ENCODE results near the gene LHFPL6.

Gene LHFPL6

GRCh38 chr13:39527961-39528660 lies 74.9 kb downstream of the LHFPL6 start:
- Mint-ChIP-seq H3K27ac (no peak overlapping the region), H3K36me3 (ENCODE audit: low read depth) (no peaks in the 10 kb centered on the region), H3K4me3 (no peak overlapping the region), H3K4me1 (ENCODE audit: low read depth) (no peaks in the 10 kb centered on the region), H3K27me3 (peaks cover 24% of the 10 kb centered on the region), H3K9me3 (no peaks in the 10 kb centered on the region)
- DNase-seq = no peak

DNA sequence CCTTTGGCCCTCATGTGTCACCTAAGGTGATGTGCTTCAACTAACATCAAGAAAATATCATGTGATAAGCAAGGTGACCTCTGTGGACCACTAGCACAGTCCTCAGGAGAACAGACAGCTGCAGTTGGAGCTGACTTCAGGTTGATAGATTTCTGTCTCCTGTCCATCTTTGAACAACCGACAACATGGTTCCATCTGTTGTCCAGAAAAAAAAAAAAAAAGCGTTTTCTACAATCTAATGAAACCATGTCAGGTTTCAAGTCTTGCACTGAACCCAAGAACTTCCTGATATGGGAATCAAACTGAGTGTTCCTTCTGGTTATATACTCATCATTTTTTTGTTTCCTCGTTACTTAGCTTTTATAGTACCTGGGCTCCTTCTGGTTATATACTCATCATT lies 75.7 kb downstream of the LHFPL6 start:
- Mint-ChIP-seq H3K36me3 (ENCODE audit: low read depth) (no peaks in the 10 kb centered on the region), H3K27me3 (peaks cover 24% of the 10 kb centered on the region), H3K27ac (no peak overlapping the region), H3K4me3 (no peak overlapping the region), H3K4me1 (ENCODE audit: low read depth) (no peaks in the 10 kb centered on the region), H3K9me3 (no peaks in the 10 kb centered on the region)
- DNase-seq = no peak

DNA sequence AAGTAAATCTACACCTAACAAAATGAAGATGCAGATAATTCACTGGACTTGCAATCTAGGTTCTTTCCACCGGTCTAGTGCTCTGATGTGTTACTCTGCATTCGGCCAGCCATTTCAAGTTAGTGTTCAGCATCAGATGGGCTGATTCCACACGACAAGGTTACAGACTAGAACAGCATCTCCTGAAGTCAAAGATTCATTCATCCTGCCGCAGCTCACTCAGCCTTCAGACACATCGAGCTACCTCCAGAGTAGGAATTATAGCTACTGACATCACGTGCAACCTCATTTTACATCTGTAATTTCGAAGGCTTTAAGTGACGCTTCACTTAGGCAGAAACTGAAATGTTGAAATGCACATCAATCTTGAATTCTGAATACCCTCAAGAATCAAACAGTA lies 76.5 kb downstream of the LHFPL6 start:
- H3K4me1 Mint-ChIP-seq (ENCODE audit: low read depth) = no peaks in the 10 kb centered on the region
- no peaks in the 10 kb centered on the region for H3K36me3 Mint-ChIP-seq (ENCODE audit: low read depth)
- peaks cover 25% of the 10 kb centered on the region for H3K27me3 Mint-ChIP-seq
- H3K9me3 Mint-ChIP-seq = no peaks in the 10 kb centered on the region
- no peak overlapping the region for H3K27ac Mint-ChIP-seq
- H3K4me3 Mint-ChIP-seq = no peak overlapping the region
- no peak for DNase-seq

DNA sequence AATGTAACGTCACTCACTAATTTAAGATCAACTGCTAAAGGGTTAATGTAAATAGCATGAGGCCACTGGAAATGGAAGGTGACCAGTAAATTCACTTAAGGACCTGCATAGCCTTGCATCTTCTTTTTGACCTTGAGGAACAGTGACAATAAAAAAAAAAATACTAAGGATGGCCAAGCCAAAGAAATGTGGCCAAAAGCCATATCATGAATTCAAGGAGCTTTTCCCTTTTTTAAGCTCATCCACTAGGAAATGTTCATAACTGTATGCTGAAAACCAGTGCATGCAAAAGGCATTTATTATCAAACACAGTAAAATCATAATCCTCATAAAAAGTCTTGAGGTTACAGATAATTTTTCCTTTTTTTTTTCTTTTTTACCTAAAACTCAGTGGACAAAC lies 77.5 kb downstream of the LHFPL6 start:
- no peaks in the 10 kb centered on the region for H3K9me3 Mint-ChIP-seq
- no peaks in the 10 kb centered on the region for H3K4me1 Mint-ChIP-seq (ENCODE audit: low read depth)
- H3K27ac Mint-ChIP-seq = no peak overlapping the region
- DNase-seq = no peak
- H3K27me3 Mint-ChIP-seq = peaks cover 25% of the 10 kb centered on the region
- H3K36me3 Mint-ChIP-seq (ENCODE audit: low read depth) = no peaks in the 10 kb centered on the region
- H3K4me3 Mint-ChIP-seq = no peak overlapping the region

GRCh38 chr13:39524795-39525194 lies 78.2 kb downstream of the LHFPL6 start:
- DNase-seq = no peak
- H3K27me3 Mint-ChIP-seq = peaks cover 25% of the 10 kb centered on the region
- no peaks in the 10 kb centered on the region for H3K4me1 Mint-ChIP-seq (ENCODE audit: low read depth)
- no peaks in the 10 kb centered on the region for H3K36me3 Mint-ChIP-seq (ENCODE audit: low read depth)
- H3K9me3 Mint-ChIP-seq = no peaks in the 10 kb centered on the region
- no peak overlapping the region for H3K4me3 Mint-ChIP-seq
- no peak overlapping the region for H3K27ac Mint-ChIP-seq

DNA sequence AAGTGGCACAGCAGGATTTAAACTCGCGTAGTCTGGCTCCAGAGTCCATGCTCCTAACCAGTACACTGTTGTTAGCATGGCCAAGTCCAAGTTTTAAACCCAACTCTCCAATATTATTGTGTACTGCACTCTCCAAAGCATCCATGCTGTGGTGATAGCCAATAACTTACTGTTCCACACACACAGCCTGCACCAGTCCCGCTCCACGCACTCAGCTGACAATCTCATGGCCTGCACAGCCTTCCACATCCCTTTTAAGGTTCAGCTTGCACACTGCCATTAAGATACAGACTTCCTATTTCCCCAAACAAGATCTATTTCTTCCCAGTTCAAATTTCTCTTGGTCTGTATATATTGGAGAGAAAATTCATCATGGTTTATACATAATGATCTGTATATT lies 80.7 kb downstream of the LHFPL6 start:
- Mint-ChIP-seq H3K27me3 (peaks cover 12% of the 10 kb centered on the region), H3K36me3 (ENCODE audit: low read depth) (no peaks in the 10 kb centered on the region), H3K4me1 (ENCODE audit: low read depth) (no peaks in the 10 kb centered on the region), H3K9me3 (no peaks in the 10 kb centered on the region), H3K27ac (no peak overlapping the region), H3K4me3 (no peak overlapping the region)
- DNase-seq = no peak

DNA sequence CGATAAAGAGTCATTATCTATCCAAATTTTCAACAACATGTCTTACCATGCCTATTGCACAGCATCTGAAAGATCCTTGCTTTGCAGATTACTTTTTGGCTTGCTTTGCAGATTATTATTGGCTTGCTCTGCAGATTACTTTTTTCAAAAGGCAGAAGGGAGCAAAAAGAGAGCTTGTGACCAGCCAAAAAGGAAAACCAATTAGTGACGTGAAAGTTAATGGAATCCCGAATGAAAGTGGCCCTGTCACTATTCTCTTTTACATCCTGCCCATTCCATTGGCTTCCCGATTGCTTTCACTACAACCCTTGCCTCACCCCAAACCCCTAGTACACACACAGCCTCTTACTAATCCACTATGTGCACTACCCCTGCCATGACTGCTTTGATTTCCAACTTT lies 81.3 kb downstream of the LHFPL6 start:
- H3K27me3 Mint-ChIP-seq = peaks cover 12% of the 10 kb centered on the region
- H3K4me1 Mint-ChIP-seq (ENCODE audit: low read depth) = no peaks in the 10 kb centered on the region

DNA sequence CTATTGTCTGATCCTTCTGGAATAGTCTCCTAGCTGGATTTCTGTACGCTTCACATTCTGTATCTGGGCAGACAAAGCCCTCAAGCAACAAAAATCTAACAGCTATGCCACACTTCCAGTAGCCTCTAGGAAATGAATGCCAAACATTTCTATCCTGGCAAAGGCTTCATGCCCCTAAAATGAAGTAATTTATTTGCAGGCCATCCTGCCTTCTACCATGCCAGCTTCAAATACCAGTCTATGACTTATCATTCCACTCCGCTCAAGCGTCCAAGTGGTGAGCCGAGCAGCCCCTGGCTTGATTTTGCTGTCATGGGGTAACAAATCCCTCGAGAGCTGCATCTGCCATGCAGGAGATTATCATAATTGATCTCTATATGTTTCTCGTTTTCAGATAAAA lies 86.9 kb downstream of the LHFPL6 start:
- Mint-ChIP-seq H3K4me3 (no peak overlapping the region), H3K27me3 (peaks cover 8% of the 10 kb centered on the region), H3K36me3 (ENCODE audit: low read depth) (no peaks in the 10 kb centered on the region), H3K27ac (no peak overlapping the region), H3K9me3 (no peaks in the 10 kb centered on the region), H3K4me1 (ENCODE audit: low read depth) (no peaks in the 10 kb centered on the region)
- no peak for DNase-seq

More for the DNA sequence above, 81.3 kb downstream of the LHFPL6 start:
- no peak for DNase-seq
- Mint-ChIP-seq H3K4me3 (no peak overlapping the region), H3K9me3 (no peaks in the 10 kb centered on the region), H3K36me3 (ENCODE audit: low read depth) (no peaks in the 10 kb centered on the region), H3K27ac (no peak overlapping the region)

DNA sequence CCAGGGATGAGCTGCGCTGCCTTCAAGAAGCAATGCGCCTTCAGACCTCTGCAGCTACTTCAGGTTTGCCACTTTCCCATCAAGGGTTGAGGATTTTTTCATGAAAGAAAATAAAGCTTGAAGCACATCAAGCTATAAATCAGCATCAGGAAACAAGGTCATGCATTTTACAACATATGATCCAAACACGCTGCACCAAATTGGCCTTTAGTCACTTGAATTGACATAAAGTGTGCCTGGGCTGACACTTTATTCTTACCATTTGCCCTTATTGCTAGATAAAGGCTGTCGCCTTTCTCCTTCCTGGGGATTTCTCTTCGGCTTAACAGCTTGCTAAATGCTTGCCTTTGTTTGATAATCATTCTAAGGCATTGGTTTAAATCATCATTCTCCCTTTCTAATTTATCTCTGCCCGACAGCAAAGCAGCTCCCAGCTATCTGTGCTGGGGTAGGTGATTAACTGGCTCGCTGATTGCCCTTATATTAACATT lies 87.7 kb downstream of the LHFPL6 start:
- H3K9me3 Mint-ChIP-seq = no peaks in the 10 kb centered on the region
- no peaks in the 10 kb centered on the region for H3K4me1 Mint-ChIP-seq (ENCODE audit: low read depth)
- H3K36me3 Mint-ChIP-seq (ENCODE audit: low read depth) = no peaks in the 10 kb centered on the region
- H3K27me3 Mint-ChIP-seq = peaks cover 11% of the 10 kb centered on the region
- H3K27ac Mint-ChIP-seq = no peak overlapping the region
- no peak overlapping the region for H3K4me3 Mint-ChIP-seq
- DNase-seq = no peak

DNA sequence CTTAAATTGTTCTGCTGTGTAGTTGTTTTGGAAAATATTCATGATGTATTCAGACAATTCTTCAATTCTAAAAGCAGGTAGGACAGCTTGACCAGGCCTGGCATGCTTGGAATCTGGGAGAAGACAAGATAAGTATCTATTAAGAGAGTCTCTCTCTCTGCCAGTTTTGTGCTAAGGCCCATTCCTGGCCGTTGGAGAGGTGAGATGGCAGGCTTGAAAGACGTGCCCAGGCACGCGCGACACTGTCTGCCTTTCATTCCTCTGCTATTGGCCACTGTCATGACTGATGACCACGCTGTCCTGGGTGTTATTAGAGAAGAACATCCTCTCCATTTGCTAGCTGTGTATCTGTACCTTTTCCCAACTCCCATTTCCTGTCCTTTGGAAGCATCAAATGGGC lies 90.3 kb downstream of the LHFPL6 start:
- Mint-ChIP-seq H3K9me3 (no peaks in the 10 kb centered on the region), H3K4me1 (ENCODE audit: low read depth) (no peaks in the 10 kb centered on the region), H3K4me3 (no peak overlapping the region), H3K27me3 (peaks cover 16% of the 10 kb centered on the region), H3K27ac (no peak overlapping the region), H3K36me3 (ENCODE audit: low read depth) (no peaks in the 10 kb centered on the region)
- no peak for DNase-seq

- no peaks in the 10 kb centered on the region for H3K4me1 Mint-ChIP-seq (ENCODE audit: low read depth)
- H3K9me3 Mint-ChIP-seq = no peaks in the 10 kb centered on the region
- no peak overlapping the region for H3K4me3 Mint-ChIP-seq
- no peak for DNase-seq
- H3K27me3 Mint-ChIP-seq = peaks cover 16% of the 10 kb centered on the region
- no peak overlapping the region for H3K27ac Mint-ChIP-seq
- H3K36me3 Mint-ChIP-seq (ENCODE audit: low read depth) = no peaks in the 10 kb centered on the region
Measured at GRCh38 chr13:39510316-39510695, 92.7 kb downstream of the LHFPL6 start.

DNA sequence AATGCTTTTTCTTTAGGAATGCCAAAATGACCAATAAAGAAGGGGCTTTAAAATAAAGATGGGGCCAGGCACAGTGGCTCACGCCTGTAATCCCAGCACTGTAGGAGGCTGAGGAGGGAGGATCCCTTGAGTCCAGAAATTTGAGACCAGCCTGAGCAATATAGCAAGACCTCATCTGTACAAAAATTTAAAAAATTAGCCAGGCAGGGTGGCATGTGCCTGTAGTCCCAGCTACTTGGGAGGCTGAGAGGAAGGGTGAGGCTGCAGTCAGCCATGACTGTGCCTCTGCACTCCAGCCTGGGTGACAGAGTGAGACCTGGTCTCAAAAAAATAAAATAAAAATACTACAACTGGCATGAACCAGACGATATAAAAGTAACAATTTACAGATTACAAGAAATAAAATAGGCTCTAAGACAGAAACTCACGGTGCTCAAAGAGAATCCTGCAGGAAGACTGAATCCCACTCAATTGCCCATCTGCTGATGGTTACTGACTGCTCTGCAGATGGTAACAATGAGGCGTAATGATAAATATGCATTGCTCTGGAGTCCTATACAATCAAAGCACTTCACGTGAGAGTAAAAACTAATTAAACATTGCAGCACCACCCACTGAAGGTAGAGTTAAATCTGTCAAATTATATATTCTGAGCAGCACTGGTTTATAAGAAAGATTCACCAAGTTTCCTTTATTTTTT lies 93.2 kb downstream of the LHFPL6 start:
- DNase-seq = no peak
- Mint-ChIP-seq H3K27ac (no peak overlapping the region), H3K4me3 (no peak overlapping the region), H3K36me3 (ENCODE audit: low read depth) (no peaks in the 10 kb centered on the region), H3K4me1 (ENCODE audit: low read depth) (no peaks in the 10 kb centered on the region), H3K9me3 (no peaks in the 10 kb centered on the region), H3K27me3 (peaks cover 16% of the 10 kb centered on the region)

GRCh38 chr13:39506559-39507390 lies 96.2 kb downstream of the LHFPL6 start:
- Mint-ChIP-seq H3K4me3 (no peak overlapping the region), H3K4me1 (ENCODE audit: low read depth) (no peaks in the 10 kb centered on the region), H3K27me3 (peaks cover 11% of the 10 kb centered on the region), H3K27ac (no peak overlapping the region), H3K9me3 (no peaks in the 10 kb centered on the region), H3K36me3 (ENCODE audit: low read depth) (no peaks in the 10 kb centered on the region)
- DNase-seq = no peak

DNA sequence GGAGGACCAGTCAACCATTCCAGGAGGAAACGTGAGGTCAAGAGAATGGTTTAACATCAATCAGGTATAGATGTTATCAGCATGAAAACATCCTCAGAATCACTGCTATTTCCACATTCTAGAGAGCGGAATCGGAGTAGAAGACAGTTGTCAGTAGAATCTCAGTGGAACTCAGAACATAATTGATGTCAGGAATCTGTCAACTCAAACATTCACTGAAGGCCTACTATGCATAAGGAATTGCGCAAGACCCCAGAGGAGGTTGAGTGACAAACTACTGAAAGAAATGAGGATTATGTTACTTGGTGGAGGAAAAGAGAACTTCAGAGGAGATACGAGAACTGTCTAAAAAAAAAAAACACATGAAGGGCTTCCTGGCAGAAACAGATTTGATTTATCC lies 97.8 kb downstream of the LHFPL6 start:
- Mint-ChIP-seq H3K36me3 (ENCODE audit: low read depth) (no peaks in the 10 kb centered on the region), H3K4me3 (no peak overlapping the region), H3K4me1 (ENCODE audit: low read depth) (no peaks in the 10 kb centered on the region), H3K27ac (no peak overlapping the region), H3K27me3 (peaks cover 4% of the 10 kb centered on the region), H3K9me3 (no peaks in the 10 kb centered on the region)
- no peak for DNase-seq

DNA sequence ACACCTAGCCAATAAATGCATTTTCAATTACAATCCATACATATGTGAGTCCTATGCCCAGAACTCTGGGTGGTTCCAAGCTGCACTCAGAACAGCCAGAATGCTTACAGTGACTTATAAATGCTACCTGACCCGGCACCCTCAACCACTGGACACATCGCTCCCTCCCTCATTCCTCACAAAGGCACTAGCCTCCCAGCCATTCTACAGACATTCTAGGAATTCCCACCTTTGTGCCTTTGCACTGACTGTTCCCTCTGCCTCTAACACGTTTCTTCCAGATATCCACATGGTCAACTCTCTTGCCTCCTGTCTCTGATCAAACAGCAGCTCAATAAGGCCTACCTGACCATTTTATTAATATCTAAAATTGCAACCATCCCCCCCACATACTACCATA lies 99.9 kb downstream of the LHFPL6 start:
- Mint-ChIP-seq H3K36me3 (ENCODE audit: low read depth) (no peaks in the 10 kb centered on the region), H3K4me1 (ENCODE audit: low read depth) (no peaks in the 10 kb centered on the region), H3K9me3 (no peaks in the 10 kb centered on the region), H3K4me3 (no peak overlapping the region), H3K27me3 (no peaks in the 10 kb centered on the region), H3K27ac (no peak overlapping the region)
- DNase-seq = no peak
